GM12892 (cell line): ENCODE results near the gene STAT5A.

Source experiments
- DNase-seq: peaks from one replicate; pipeline ENCODE4 v3.0.0; 2011; ENCODE audit not compliant: insufficient read length
- FAIRE-seq: peaks from 2 replicates; lab custom pipeline; 2011; peaks lifted over from hg19 to GRCh38; lab: Jason Lieb, UNC
- POLR2A ChIP-seq: IDR thresholded peaks from 2 replicates; pipeline ENCODE4 v1.6.1; 2011; ENCODE audit warnings: low read depth, low read length, control low read depth
- POLR2AphosphoS5 ChIP-seq: IDR thresholded peaks from 2 replicates; pipeline ENCODE4 v1.6.1; 2011; ENCODE audit warnings: low read depth, low read length, control low read depth
- TAF1 ChIP-seq: IDR thresholded peaks from 2 replicates; pipeline ENCODE4 v1.6.1; 2011; ENCODE audit warnings: low read depth, mild to moderate bottlenecking, control low read depth, low read length, borderline replicate concordance

STAT5A gene

GRCh38 chr17:42333053-42333452, 44.8 kb downstream of the STAT5A start:
- FAIRE-seq: peak; percentile 5
- no peak for DNase-seq
- no peak for TF ChIP-seq POLR2AphosphoS5
- no peak for TF ChIP-seq POLR2A
- no peak for TF ChIP-seq TAF1

GRCh38 chr17:42334677-42335076, 46.4 kb downstream of the STAT5A start:
- DNase-seq: no peak
- FAIRE-seq: no peak
- no peak for TF ChIP-seq TAF1
- no peak for TF ChIP-seq POLR2A
- no peak for TF ChIP-seq POLR2AphosphoS5

GRCh38 chr17:42337442-42337841, 49.1 kb downstream of the STAT5A start:
- FAIRE-seq (no peak), DNase-seq (no peak)
- TF ChIP-seq POLR2AphosphoS5: no peak
- TF ChIP-seq POLR2A: no peak
- TF ChIP-seq TAF1: no peak

GRCh38 chr17:42338427-42338985, 50.2 kb downstream of the STAT5A start:
- no peak for TF ChIP-seq POLR2AphosphoS5
- no peak for TF ChIP-seq TAF1
- TF ChIP-seq POLR2A: no peak
- DNase-seq: no peak
- FAIRE-seq: no peak

- FAIRE-seq: no peak
- DNase-seq: no peak
- TF ChIP-seq POLR2A (no peak), POLR2AphosphoS5 (no peak), TAF1 (no peak)
Observed at GRCh38 chr17:42339221-42339620, 50.9 kb downstream of the STAT5A start.

- DNase-seq (no peak), FAIRE-seq (no peak)
- TF ChIP-seq POLR2AphosphoS5 (no peak), POLR2A (no peak), TAF1 (no peak)
Observed at GRCh38 chr17:42340691-42341127, 52.4 kb downstream of the STAT5A start.

GRCh38 chr17:42341568-42341967, 53.3 kb downstream of the STAT5A start:
- no peak for DNase-seq
- no peak for FAIRE-seq
- no peak for TF ChIP-seq POLR2A
- TF ChIP-seq POLR2AphosphoS5: no peak
- TF ChIP-seq TAF1: no peak

GRCh38 chr17:42342242-42343008, 54.1 kb downstream of the STAT5A start:
- peak; percentile 65 for FAIRE-seq
- no peak for TF ChIP-seq TAF1
- no peak for TF ChIP-seq POLR2AphosphoS5
- TF ChIP-seq POLR2A: no peak
- no peak for DNase-seq

GRCh38 chr17:42345396-42346073, 57.2 kb downstream of the STAT5A start:
- FAIRE-seq (no peak), DNase-seq (no peak)
- TF ChIP-seq POLR2AphosphoS5: no peak
- TF ChIP-seq TAF1: no peak

GRCh38 chr17:42346481-42346880, 58.2 kb downstream of the STAT5A start:
- DNase-seq (no peak), FAIRE-seq (no peak)
- TF ChIP-seq POLR2AphosphoS5 (no peak), POLR2A (no peak), TAF1 (no peak)

GRCh38 chr17:42347198-42347597, 58.9 kb downstream of the STAT5A start:
- FAIRE-seq: no peak
- TF ChIP-seq POLR2A (no peak), POLR2AphosphoS5 (no peak), TAF1 (no peak)
- DNase-seq: no peak

GRCh38 chr17:42347606-42348005, 59.3 kb downstream of the STAT5A start:
- DNase-seq: no peak
- no peak for TF ChIP-seq POLR2AphosphoS5
- TF ChIP-seq POLR2A: no peak
- no peak for TF ChIP-seq TAF1
- FAIRE-seq: no peak
